HG03520 (cell line): ENCODE measurements around the gene HEPH.
A peak's percentile ranks its signal among the peaks of the same experiment; 100 is the strongest.
"Not testable (repeated sequence)": the region's sequence is repeated elsewhere in the genome, so short reads cannot be mapped to it uniquely, and the experiment has no call there.

Source experiments
- ATAC-seq: cut with Tn5 transposase; IDR thresholded peaks from one replicate; pipeline ENCODE4 v1.9.1; 2021; ENCODE audit warnings: mild to moderate bottlenecking, moderate library complexity; ENCODE audit not compliant: unreplicated experiment

HEPH gene

GRCh38 chrX:66163849-66164411, at the start of gene HEPH:
Gene HEPH, plus strand, starts transcription at chrX:66164247. Its CDS starts 6,324 bp downstream, at chrX:66170571.
- ATAC-seq = peak; percentile 48

- not testable (repeated sequence) for ATAC-seq
Observed at GRCh38 chrX:66118722-66119121, 45.3 kb upstream of the HEPH start.

GRCh38 chrX:66121354-66121753, 42.7 kb upstream of the HEPH start:
- not testable (repeated sequence) for ATAC-seq

DNA sequence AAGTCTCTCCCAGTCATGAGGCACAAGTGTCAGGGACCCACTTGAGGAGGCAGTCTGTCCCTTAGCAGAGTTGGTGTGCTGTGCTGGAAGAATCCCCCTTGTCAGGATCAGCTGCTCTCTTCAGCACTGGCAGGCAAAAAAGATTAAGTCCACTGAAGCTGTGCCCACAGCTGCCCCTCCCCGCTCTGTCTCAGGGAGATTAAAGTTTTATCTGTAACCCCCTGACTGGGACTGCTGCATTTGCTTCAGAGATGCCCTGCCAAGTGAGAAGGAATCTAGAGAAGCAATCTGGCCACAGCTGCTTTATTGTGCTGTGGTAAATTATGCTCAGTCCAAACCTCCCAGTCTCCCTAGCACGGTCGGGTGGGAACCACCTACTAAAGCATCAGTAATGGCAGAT, 37.4 kb upstream of the HEPH start:
- no peak for ATAC-seq

GRCh38 chrX:66130469-66130868, 33.6 kb upstream of the HEPH start:
- ATAC-seq = no peak

GRCh38 chrX:66135284-66135683, 28.8 kb upstream of the HEPH start:
- ATAC-seq = not testable (repeated sequence)

GRCh38 chrX:66142351-66142750, 21.7 kb upstream of the HEPH start:
- ATAC-seq = no peak

- ATAC-seq = no peak
Observed at GRCh38 chrX:66144258-66144657, 19.8 kb upstream of the HEPH start.

GRCh38 chrX:66149519-66149918, 14.5 kb upstream of the HEPH start:
- ATAC-seq = no peak

- no peak for ATAC-seq
Observed at GRCh38 chrX:66150163-66150562, 13.9 kb upstream of the HEPH start.

- ATAC-seq = peak; percentile 40
Observed at GRCh38 chrX:66162331-66162822, 1.7 kb upstream of the HEPH start.

- peak; percentile 33 for ATAC-seq
Observed at GRCh38 chrX:66163447-66163846, 600 bp upstream of the HEPH start.

DNA sequence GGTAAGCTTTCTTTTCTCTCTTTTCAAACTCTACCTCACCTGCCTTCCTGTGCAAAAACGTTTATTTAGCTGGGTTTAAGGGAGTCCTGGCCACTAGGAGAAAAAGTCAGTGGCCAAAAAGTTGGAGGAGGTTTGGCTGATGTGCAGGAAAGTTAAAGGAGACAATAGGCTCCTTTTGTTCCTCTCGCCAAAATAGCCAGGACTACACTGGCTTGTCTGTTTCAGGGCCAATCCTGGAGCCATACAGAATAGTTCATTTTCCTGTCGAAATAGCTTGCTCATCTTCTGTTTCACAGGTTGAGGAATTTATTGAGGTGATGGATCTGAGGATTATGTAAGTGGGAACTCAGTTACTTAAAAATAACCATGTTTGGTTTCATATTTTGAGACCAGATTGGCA, 423 bp downstream of the HEPH start:
- no peak for ATAC-seq

- no peak for ATAC-seq
Observed at GRCh38 chrX:66164931-66165330, 884 bp downstream of the HEPH start.

GRCh38 chrX:66166671-66167070, 2.6 kb downstream of the HEPH start:
- no peak for ATAC-seq

GRCh38 chrX:66167431-66167830, 3.4 kb downstream of the HEPH start:
- no peak for ATAC-seq

GRCh38 chrX:66176134-66176533, 12.1 kb downstream of the HEPH start:
- ATAC-seq = no peak

GRCh38 chrX:66191563-66191962, 27.5 kb downstream of the HEPH start:
- no peak for ATAC-seq

DNA sequence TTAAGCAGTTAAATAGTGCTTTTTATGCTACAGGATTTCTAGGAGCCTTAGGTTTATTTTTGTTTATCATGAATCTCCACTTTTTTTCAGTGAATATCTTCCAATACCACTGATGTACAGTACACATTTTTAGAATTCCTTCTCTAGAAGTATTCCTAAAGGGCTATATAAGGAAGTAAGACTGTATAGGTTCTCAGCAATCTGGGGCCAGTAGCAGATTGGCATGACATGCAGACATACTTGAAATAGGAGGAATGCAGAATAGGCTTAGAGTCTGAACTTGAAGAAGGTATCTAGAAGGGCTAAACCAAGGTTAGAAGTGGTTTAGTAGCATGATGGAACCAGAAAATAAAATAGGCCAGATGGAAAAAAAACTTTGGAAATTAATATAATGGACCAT, 29.8 kb downstream of the HEPH start:
- no peak for ATAC-seq

- no peak for ATAC-seq
Observed at GRCh38 chrX:66200050-66200664, 36.1 kb downstream of the HEPH start.

- no peak for ATAC-seq
Observed at GRCh38 chrX:66200855-66201795, 37.1 kb downstream of the HEPH start.

- no peak for ATAC-seq
Observed at GRCh38 chrX:66203114-66203513, 39.1 kb downstream of the HEPH start.
